Cerebellar cortex (tissue), 1 donor: ENCODE results near the gene MED15.

Experiments
- DNase-seq: peaks from one replicate; pipeline ENCODE4 v3.0.0-alpha.2; 2015; ENCODE audit warnings: low spot score

The MED15 gene

DNA sequence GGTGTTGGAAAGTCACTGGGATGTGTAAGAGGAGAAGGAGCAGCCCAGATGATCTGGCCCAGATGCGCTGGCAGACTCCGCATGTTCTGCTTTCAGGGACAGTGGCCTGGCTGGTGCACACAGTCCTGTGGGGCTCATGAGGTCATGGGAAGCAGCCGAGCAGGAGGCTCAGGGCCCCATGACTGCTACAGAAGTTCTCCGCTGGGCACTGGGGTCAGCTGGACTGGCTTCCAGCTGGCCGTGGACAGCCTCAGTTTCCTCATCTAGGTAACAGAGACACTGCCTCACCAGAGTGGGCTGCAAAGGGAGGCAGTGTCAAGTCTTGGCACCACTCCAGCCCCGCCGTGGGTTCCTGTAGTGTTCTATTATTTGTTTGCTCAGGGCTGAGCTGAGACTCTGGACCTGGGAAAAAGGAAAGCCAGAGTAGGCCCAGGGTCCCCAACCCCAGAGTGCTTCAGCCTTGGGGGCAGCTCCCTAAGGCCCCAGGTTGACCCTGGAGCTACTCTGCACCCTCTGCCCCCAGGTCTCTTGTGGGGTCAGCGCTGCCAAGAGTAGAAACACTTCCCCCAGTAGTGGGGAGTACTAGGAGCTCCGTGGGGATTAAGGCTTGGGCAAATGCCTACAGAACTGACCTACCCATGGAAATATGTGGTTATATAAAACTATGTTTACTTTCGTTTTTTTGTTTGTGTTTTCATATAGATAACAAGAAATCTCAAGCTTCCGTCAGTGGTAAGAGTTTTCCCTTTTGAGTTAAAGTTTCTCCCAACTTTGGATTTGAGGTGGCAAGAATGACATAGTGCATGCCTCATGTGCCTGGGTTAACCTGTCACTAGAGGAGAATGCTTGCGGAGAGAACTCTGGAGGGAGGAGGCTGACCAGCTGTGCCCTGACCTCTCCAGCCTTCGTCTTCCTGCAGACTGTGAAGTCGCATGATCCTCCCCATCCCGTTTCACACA lies 45.3 kb downstream of the MED15 start:
- DNase-seq = no peak

- DNase-seq = no peak
Observed at GRCh38 chr22:20553947-20554741, 46.7 kb downstream of the MED15 start.

DNA sequence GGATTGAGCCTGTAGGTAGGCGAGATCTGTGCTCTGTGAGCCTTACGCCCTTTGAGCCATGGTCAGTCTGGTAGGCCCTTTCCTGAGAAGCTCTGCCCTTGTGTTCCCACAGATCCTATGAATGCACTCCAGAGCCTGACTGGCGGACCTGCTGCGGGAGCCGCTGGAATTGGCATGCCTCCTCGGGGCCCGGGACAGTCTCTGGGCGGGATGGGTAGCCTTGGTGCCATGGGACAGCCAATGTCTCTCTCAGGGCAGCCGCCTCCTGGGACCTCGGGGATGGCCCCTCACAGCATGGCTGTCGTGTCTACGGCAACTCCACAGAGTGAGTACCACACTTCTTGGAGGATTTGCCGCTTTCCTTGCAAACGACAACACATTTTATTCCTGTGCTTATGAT lies 47.4 kb downstream of the MED15 start:
- no peak for DNase-seq

GRCh38 chr22:20558534-20558933 lies 51.1 kb downstream of the MED15 start:
- no peak for DNase-seq

- no peak for DNase-seq
Observed at GRCh38 chr22:20559174-20559760, 51.9 kb downstream of the MED15 start.

DNA sequence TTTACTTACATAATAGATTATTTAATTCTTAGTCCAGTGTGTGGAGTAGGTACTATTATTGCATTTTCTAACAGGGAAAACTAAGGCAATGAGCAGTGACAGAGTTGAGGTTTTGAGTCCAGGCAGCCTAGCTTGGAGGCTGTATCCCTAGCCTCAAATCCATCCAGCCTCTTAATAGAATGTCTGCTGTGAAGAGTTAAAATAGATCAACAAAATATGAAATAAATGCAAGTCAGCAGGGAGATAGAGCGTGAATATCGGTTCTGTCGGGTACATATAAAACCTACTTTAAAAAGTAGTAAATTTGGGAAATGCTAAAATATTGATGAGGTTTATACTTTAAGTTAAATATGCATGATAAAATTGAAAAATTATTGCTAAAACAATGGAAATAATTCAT lies 53.3 kb downstream of the MED15 start:
- no peak for DNase-seq

- DNase-seq = no peak
Observed at GRCh38 chr22:20561882-20562281, 54.5 kb downstream of the MED15 start.

DNA sequence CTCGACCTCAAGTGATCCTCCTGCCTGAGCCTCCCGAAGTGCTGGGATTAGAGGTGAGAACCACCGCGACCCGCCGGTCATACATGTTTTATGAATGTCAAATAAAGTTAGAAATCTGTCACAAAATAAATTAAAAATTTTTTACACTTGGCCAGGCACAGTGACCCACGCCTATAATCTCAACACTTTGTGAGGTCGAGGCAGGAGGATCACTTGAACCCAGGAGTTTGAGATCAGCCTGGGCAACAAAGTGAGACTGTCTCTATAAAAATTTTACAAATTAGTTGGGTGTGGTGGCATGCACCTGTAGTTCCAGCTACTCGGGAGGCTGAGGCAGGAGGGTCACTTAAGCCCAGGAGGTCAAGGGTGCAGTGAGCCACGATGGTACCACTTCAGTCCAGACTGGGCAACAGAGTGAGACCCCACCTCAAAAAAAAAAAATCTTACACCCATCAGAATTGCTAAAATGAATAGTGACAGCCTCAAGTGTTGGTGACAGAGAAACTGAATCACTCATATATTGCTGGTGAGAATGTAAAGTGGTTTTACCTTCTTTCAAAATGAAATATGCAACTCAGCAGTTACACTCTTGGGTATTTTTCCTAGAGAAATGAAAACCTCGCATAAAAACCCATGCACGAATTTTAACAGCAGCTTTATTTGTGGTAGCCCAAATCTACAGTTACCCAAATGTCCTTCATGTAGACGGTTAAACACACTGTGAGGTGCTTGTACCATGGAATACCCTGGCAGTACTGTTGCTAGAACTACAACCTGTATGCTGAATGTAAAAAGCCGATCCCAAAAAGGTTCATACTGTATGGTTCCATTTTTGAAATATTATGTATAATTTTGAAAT lies 55.4 kb downstream of the MED15 start:
- DNase-seq = no peak

DNA sequence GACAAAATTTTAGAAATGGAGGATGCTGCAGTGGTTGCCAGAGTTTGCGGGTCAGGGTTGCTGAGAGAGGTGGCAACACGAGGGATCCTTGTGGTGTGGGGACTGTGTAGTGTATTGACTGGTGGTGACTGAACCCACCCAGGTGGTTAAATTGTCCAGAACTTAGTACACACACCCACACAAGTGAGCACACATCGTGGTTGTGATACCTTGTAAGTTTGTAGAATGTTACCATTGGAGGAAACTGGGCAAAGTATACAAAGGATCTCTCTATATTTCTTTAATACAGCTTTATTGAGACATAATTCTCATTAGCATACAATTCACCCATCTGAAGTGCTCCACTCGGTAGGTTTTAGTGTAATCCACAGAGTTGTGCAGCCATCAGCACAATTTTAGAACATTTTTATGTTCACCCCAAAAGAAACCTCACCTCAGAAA lies 56.1 kb downstream of the MED15 start:
- DNase-seq = no peak

DNA sequence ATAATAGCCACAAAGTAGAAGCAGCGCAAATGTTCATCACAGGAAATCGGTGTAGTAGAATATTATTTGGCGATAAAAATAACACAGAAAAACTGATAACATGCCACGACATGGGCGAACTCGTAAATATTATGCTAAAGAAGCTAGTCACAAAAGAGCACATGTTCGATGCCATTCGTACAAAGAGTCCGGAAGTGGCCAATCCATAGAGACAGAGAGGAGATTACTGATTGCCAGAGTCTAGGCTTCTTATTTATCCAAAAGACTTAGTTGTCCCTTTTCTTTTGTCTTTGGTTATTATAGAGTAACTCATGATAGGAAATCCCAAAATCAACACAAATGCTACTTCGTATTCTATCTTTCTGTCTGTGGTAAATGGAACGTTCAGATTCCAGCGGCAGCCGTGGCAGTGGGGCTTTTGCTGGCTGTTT lies 56.5 kb downstream of the MED15 start:
- DNase-seq = no peak

- DNase-seq = no peak
Observed at GRCh38 chr22:20565079-20565734, 57.8 kb downstream of the MED15 start.

DNA sequence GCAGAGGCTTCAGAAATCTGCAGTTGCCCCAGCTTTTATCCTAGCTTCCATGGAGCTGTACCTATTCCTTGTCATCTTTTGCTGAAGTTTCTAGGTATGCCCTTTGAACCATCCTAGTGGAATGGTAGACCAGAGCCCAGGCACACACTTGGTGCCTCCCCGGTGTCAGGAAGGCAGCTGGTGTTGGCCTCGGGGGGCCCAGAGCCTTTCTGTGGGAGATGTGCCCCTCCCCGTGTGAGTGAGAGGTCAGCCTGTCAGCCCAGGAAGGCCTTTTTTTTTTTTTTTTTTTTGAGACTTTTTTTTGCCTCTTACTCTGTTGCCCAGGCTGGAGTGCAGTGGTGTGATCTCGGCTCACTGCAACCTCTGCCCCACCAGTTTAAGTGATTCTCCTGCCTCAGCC lies 58.4 kb downstream of the MED15 start:
- no peak for DNase-seq

GRCh38 chr22:20566420-20567260 lies 59.2 kb downstream of the MED15 start:
- DNase-seq = no peak

- DNase-seq = no peak
Observed at GRCh38 chr22:20567371-20567847, 60.0 kb downstream of the MED15 start.

DNA sequence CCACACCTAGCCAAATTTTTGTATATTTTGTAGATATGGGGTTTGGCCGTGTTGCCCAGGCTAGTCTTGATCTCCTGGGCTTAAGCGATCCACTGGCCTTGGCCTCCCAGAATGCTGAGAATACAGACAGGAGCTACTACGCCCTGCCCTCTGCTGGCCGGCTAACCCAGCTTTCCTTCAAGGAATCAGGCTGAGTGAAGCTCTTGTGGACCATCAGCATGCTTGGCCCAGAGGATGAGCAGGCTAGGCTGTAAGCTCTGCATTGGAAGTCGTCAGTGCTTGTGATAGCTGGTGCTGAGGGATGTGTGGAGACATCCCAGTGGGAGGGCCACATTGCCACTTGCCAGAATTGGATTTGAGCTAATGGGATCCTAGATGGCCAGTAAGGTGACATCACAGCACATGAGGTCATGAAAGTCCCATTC lies 60.6 kb downstream of the MED15 start:
- DNase-seq = peak; percentile 41

GRCh38 chr22:20568502-20569058 lies 61.2 kb downstream of the MED15 start:
- DNase-seq = no peak

DNA sequence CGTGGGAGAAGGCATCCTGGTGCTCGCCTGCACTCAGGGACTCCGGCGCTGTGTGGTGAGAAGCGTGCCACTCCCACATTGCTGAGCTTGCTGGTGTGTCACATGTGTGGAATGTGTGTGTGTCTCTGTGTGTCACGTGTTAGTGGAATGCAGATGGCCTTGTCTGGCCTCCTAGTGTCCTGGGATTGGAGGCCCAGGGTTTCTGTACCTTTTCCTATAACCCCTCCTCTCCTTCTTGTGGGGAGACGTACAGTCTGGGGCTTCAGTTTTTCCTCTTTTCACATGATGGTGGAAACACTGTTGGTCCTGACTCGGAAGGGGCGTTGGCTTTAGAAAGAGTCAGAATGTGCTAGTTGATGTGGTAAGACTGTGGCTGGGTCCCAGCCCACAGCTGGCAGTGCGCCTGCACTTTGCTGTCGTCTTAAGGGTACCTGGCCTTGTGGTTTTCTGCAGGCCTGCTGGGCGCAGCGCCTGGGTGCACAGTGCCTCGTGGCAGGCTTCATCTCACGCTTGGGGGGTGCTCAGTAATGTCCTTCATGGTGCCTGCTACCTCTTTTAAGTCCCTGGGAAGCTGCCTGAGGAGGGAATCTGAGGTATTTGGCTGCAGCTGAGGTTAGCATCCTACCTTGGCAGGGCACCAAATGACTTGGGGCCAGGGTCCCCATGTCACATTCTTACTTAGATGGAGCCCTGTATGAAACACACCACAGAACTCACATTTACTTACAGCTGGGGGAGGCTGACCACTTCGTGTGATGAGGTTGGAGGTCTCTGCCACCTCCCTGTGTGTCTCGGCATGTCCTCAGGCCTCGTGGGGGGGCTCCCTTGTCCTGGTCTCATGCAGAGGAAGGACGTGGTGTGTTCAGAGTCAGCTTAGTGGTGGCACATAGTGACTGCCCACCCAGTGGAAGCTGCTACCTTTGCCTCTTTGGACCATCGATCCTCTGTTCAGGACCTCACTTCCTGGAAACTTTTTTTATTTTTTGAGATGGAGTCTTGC lies 61.9 kb downstream of the MED15 start:
- no peak for DNase-seq

DNA sequence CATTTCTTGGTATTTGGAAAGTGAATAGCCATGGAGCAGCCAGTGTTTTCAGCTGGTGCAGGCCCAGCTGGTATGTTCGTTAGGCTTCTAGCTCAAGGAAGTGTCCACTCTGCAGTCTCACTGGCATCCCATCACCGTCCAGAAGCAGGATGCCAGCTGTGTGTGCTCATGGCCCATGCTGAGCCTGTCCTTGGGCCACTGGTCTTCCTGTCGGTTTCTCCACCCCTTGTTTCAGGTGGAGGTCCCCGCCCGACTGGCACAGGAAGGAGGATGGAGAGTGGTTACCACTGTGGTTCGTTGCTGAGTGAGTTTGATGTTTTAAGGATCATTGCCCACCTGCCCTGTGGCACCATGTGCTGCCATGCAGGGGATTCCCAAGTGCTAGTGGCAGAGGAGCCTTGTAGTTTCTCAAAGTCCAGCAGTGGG lies 63.7 kb downstream of the MED15 start:
- DNase-seq = no peak
